Lower leg skin (tissue), 4 donors: Measurements from ENCODE around the gene TEF. TPM values are rescaled to one million over a fixed set of nuclear protein-coding genes. Genes with fewer than 3 reads are reported as not detected.

Experiments
- DNase-seq, 2 donors: peaks; one replicate each; pipeline ENCODE4 v3.0.0-alpha.2; 2019; ENCODE audit warnings: low spot score in 2 of 2
- H3K4me3 ChIP-seq: fragments of 200-600 bp; sonication (generic); 2 replicates; pipeline ENCODE4 v1.5.1; 2017; ENCODE audit warnings: mild to moderate bottlenecking, low read depth; ENCODE audit not compliant: poor library complexity, severe bottlenecking
- POLR2A ChIP-seq, 2 donors: fragments of 450-650 bp; IDR thresholded peaks; one replicate each; pipeline ENCODE4 v1.6.1; 2016 to 2017; ENCODE audit warnings: antibody characterized with exemption in 2 of 2, mild to moderate bottlenecking in 1 of 2, moderate library complexity in 1 of 2
- WGBS, 2 donors: methylation state at CpG; one replicate each; pipeline ENCODE4 v1.1.5; 2018; 5-methylcytosine and 5-hydroxymethylcytosine counted together
- intact Hi-C: fragments of 100-400 bp; cut with DNase I; formaldehyde crosslinking; loops from one replicate; pipeline ENCODE4 v1.15.0; 2023; ENCODE audit warnings: low total_unique reads
- total RNA-seq, 4 donors: library from RNA; depleted of rRNA; stranded (reverse); fragments of >200 nt; gene quantifications; one replicate each; pipeline ENCODE4 v1.1.0, GENCODE V29; 2016
- TF ChIP-seq, protein P1 (sequence below), 3 donors: fragments of 450-650 bp; IDR thresholded peaks; one replicate each; pipeline ENCODE4 v1.5.1; 2016; ENCODE audit warnings: antibody characterized with exemption in 3 of 3, mild to moderate bottlenecking in 3 of 3, moderate library complexity in 2 of 3

TEF gene
- total RNA-seq, 4 donors from 2014 or later, result 27.3 to 56.1 (median 42.8) TPM

- DNase-seq, result no peak
- WGBS, 2 donors, result 91 to 93% methylated on average over 5 of the region's 5 CpGs
- H3K4me3 ChIP-seq, result no peak overlapping the region
- no peak for TF ChIP-seq POLR2A (IDR thresholded peaks at IDR 0.05)
- TF ChIP-seq, protein P1, sequence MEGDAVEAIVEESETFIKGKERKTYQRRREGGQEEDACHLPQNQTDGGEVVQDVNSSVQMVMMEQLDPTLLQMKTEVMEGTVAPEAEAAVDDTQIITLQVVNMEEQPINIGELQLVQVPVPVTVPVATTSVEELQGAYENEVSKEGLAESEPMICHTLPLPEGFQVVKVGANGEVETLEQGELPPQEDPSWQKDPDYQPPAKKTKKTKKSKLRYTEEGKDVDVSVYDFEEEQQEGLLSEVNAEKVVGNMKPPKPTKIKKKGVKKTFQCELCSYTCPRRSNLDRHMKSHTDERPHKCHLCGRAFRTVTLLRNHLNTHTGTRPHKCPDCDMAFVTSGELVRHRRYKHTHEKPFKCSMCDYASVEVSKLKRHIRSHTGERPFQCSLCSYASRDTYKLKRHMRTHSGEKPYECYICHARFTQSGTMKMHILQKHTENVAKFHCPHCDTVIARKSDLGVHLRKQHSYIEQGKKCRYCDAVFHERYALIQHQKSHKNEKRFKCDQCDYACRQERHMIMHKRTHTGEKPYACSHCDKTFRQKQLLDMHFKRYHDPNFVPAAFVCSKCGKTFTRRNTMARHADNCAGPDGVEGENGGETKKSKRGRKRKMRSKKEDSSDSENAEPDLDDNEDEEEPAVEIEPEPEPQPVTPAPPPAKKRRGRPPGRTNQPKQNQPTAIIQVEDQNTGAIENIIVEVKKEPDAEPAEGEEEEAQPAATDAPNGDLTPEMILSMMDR (IDR thresholded peaks at IDR 0.05), result no peak
- intact Hi-C loops, result no loop called here
Measured at GRCh38 chr22:41362615-41363014, 19.1 kb upstream of the TEF start.

DNA sequence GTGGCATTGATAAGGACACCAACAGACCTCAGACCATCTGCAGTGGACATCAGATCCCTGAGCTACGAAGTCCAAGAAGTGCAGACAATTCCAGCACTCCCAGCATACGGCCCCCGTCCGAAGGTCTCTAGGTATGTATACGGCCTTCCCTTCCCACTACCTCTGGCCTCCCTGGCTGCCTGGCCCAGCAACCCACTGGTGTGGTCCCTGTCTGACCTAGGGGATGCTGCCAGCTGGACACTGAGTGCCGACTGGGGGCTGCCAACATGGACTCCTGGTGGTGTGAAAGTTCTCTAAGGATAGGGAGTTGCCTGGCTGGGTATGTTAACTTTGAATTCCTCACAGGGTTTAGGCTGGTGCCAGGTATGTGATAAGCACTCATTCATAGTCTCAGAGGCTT, 17.5 kb upstream of the TEF start:
- WGBS, 2 donors, result 83 to 97% methylated on average over 5 to 6 of the region's 6 CpGs
- DNase-seq, result no peak
- intact Hi-C loops, result no loop called here
- TF ChIP-seq, protein P1 (IDR thresholded peaks at IDR 0.05), result no peak
- no peak for TF ChIP-seq POLR2A (IDR thresholded peaks at IDR 0.05)
- H3K4me3 ChIP-seq, result no peak overlapping the region

DNA sequence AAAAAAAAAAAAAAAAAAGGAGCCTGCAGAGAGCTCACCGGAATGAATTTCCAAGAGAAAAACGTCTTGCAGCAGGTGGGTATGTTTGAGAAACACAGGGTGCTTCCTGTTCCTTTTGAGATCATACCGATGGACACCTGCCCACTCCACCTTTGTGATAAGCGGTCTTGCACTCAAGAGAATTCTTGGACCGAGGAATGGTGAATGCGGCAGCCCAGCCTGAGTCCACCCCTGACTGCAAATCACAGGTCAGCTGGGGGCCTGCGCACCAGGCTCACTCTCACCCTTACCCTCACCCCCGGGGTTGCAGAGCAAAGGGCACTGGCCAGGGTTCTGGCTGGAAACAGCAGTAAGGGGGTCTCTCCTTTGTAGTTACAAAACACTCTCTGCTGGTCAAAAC, 16.8 kb upstream of the TEF start:
- intact Hi-C loops, result no loop called here
- TF ChIP-seq, protein P1 (IDR thresholded peaks at IDR 0.05), result no peak
- no peak for TF ChIP-seq POLR2A (IDR thresholded peaks at IDR 0.05)
- DNase-seq, result no peak
- H3K4me3 ChIP-seq, result no peak overlapping the region
- WGBS, 2 donors, result 67 to 74% methylated on average over 8 of the region's 8 CpGs

GRCh38 chr22:41365425-41365824, 16.3 kb upstream of the TEF start:
- no peak for DNase-seq
- H3K4me3 ChIP-seq, result no peak overlapping the region
- 54 to 58% methylated on average over 5 of the region's 5 CpGs for WGBS, 2 donors
- no peak for TF ChIP-seq POLR2A (IDR thresholded peaks at IDR 0.05)
- TF ChIP-seq, protein P1 (IDR thresholded peaks at IDR 0.05), result no peak
- intact Hi-C loops, result no loop called here

DNA sequence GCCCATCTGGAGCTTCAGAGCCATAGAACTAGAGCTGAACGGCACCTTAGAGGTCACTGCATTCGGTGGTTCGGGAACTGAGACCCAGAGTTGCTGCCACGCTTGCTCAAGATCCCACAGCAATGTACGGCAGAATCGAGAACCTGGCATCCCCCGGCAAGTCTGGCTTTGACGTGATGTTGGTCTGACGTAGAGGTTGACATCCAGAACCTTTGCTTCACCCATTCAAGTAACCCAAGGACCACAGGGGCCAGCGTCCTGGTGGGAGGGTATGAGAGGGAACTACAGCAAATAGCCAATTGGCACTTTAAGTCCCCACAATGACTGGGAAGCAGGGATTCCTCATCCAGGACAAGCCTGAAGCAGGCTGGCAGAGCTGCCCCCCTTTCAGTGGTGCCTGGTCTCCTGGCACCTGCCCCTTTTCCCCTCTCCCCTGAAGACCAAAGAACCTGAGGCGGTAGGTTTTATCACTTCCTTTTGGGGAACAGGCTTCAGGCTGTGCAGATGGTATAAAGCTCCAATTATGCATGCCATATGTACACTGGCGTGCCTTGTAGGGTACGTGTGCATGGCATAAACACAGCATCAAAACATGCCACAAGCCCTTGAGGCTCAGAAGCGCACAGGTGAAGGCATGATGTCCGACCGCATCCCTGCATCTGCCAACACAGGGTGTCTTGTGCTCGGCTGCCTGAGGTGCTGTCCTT, 15.3 kb upstream of the TEF start:
- H3K4me3 ChIP-seq, result no peak overlapping the region
- intact Hi-C loops, result no loop called here
- 21 to 27% methylated on average over 17 of the region's 17 CpGs for WGBS, 2 donors
- TF ChIP-seq POLR2A (IDR thresholded peaks at IDR 0.05), result no peak
- TF ChIP-seq, protein P1 (IDR thresholded peaks at IDR 0.05), result no peak
- no peak for DNase-seq
